DOHH2 (cell line): ENCODE measurements around the gene ARAP1.

Experiments
- H3F3A ChIP-seq: fragments of 200-600 bp; sonication (generic), shearing (Covaris generic); 2 replicates; pipeline ENCODE4 v1.6.0; 2016; ENCODE audit warnings: antibody characterized with exemption, mild to moderate bottlenecking; ENCODE audit not compliant: control insufficient read depth, insufficient read depth
- H3K27ac ChIP-seq: fragments of 200-600 bp; sonication (generic); 2 replicates; pipeline ENCODE4 v1.5.1; 2014; ENCODE audit warnings: low read depth, mild to moderate bottlenecking, low read length, moderate library complexity
- H3K27me3 ChIP-seq: fragments of 200-600 bp; sonication (generic); 2 replicates; pipeline ENCODE4 v1.6.1; 2014; ENCODE audit warnings: mild to moderate bottlenecking, low read length, mixed read lengths; ENCODE audit not compliant: control insufficient read depth
- H3K36me3 ChIP-seq: fragments of 200-600 bp; sonication (generic); 2 replicates; pipeline ENCODE4 v1.6.1; 2014; ENCODE audit warnings: mild to moderate bottlenecking, low read length, moderate library complexity, mixed read lengths; ENCODE audit not compliant: control insufficient read depth
- H3K4me1 ChIP-seq: fragments of 200-600 bp; sonication (generic); 2 replicates; pipeline ENCODE4 v1.6.1; 2014; ENCODE audit warnings: mild to moderate bottlenecking, low read length, mixed read lengths; ENCODE audit not compliant: control insufficient read depth
- H3K4me2 ChIP-seq: fragments of 200-600 bp; sonication (generic); 2 replicates; pipeline ENCODE4 v1.6.0; 2014; ENCODE audit warnings: mild to moderate bottlenecking, low read length, moderate library complexity
- H3K4me3 ChIP-seq: fragments of 200-600 bp; sonication (generic); 2 replicates; pipeline ENCODE4 v1.5.1; 2014; ENCODE audit warnings: mild to moderate bottlenecking, low read length, mixed read lengths
- H3K79me2 ChIP-seq: fragments of 200-600 bp; sonication (generic); 2 replicates; pipeline ENCODE4 v1.6.1; 2014; ENCODE audit warnings: mild to moderate bottlenecking, low read length, mixed read lengths; ENCODE audit not compliant: control insufficient read depth
- H3K9me2 ChIP-seq: fragments of 200-600 bp; sonication (generic); replicated peaks from 2 replicates; pipeline ENCODE4 v1.6.1; 2014; ENCODE audit warnings: mild to moderate bottlenecking, low read length, mixed read lengths; ENCODE audit not compliant: control insufficient read depth
- H3K9me3 ChIP-seq: fragments of 200-600 bp; sonication (generic); 2 replicates; pipeline ENCODE4 v1.6.1; 2014; ENCODE audit warnings: antibody characterized with exemption, low read length, mixed read lengths; ENCODE audit not compliant: control insufficient read depth, insufficient read depth
- H4K20me1 ChIP-seq: fragments of 200-600 bp; sonication (generic); 2 replicates; pipeline ENCODE4 v1.6.0; 2014; ENCODE audit warnings: low read depth, mild to moderate bottlenecking, antibody characterized with exemption, low read length, moderate library complexity; ENCODE audit not compliant: control insufficient read depth, insufficient read depth
- CTCF ChIP-seq: fragments of 200-600 bp; sonication (generic); IDR thresholded peaks from one replicate; pipeline ENCODE4 v1.5.1; 2014; ENCODE audit warnings: antibody characterized with exemption, mild to moderate bottlenecking, low read depth, low read length; ENCODE audit not compliant: poor library complexity, severe bottlenecking
- EZH2phosphoT487 ChIP-seq: fragments of 200-600 bp; sonication (generic); IDR thresholded peaks from 2 replicates; pipeline ENCODE4 v1.6.1; 2017; ENCODE audit warnings: borderline replicate concordance, mild to moderate bottlenecking, antibody characterized with exemption, low read length, moderate library complexity, mixed read lengths

The ARAP1 gene

GRCh38 chr11:72669527-72669926 is 82.7 kb downstream of the ARAP1 start:
- no peak overlapping the region for H3K27ac ChIP-seq

GRCh38 chr11:72668629-72669347 is 83.4 kb downstream of the ARAP1 start:
- Histone ChIP-seq H3K27ac (no peak overlapping the region), H3K4me3 (no peak overlapping the region), H3K9me3 (peaks cover 17% of the 10 kb centered on the region; the same call in 1 of the 2 replicates), H3K27me3 (peaks cover 22% of the 10 kb centered on the region), H3F3A (no peaks in the 10 kb centered on the region), H3K4me2 (no peak overlapping the region), H3K4me1 (0 out of 2 replicates have a peak, but pooled peaks cover 3% of the 10 kb centered on the region), H4K20me1 (no peaks in the 10 kb centered on the region), H3K36me3 (no peaks in the 10 kb centered on the region), H3K9me2 (no peaks in the 10 kb centered on the region), H3K79me2 (no peaks in the 10 kb centered on the region)
- TF ChIP-seq CTCF (no peak), EZH2phosphoT487 (no peak)

More at GRCh38 chr11:72669527-72669926, 82.7 kb downstream of the ARAP1 start:
- H3K9me3 ChIP-seq, result peaks cover 17% of the 10 kb centered on the region; the same call in 1 of the 2 replicates
- no peak for TF ChIP-seq CTCF
- TF ChIP-seq EZH2phosphoT487, result no peak
- 0 out of 2 replicates have a peak, but pooled peaks cover 3% of the 10 kb centered on the region for H3K4me1 ChIP-seq
- no peaks in the 10 kb centered on the region for H3K9me2 ChIP-seq
- no peak overlapping the region for H3K4me3 ChIP-seq
- H3K27me3 ChIP-seq, result peaks cover 29% of the 10 kb centered on the region
- H3K36me3 ChIP-seq, result no peaks in the 10 kb centered on the region
- H3K4me2 ChIP-seq, result no peak overlapping the region
- no peaks in the 10 kb centered on the region for H3K79me2 ChIP-seq
- no peaks in the 10 kb centered on the region for H4K20me1 ChIP-seq
- no peaks in the 10 kb centered on the region for H3F3A ChIP-seq

- Histone ChIP-seq H3K9me2 (no peaks in the 10 kb centered on the region), H3F3A (no peaks in the 10 kb centered on the region), H3K4me1 (0 out of 2 replicates have a peak, but pooled peaks cover 3% of the 10 kb centered on the region), H3K79me2 (no peaks in the 10 kb centered on the region), H3K9me3 (peaks cover 17% of the 10 kb centered on the region; the same call in 1 of the 2 replicates), H3K27me3 (no peaks in the 10 kb centered on the region), H3K36me3 (no peaks in the 10 kb centered on the region), H4K20me1 (no peaks in the 10 kb centered on the region), H3K27ac (no peak overlapping the region), H3K4me3 (no peak overlapping the region), H3K4me2 (no peak overlapping the region)
- no peak for TF ChIP-seq EZH2phosphoT487
- no peak for TF ChIP-seq CTCF
Observed at GRCh38 chr11:72665911-72666472, 86.2 kb downstream of the ARAP1 start.
